ENCODE data around the gene NTM. TPM values are rescaled to one million over a fixed set of nuclear protein-coding genes. Genes with fewer than 3 reads are reported as not detected.

The NTM gene
- total RNA-seq, 1 experiment from 2014 or later = not detected

DNA sequence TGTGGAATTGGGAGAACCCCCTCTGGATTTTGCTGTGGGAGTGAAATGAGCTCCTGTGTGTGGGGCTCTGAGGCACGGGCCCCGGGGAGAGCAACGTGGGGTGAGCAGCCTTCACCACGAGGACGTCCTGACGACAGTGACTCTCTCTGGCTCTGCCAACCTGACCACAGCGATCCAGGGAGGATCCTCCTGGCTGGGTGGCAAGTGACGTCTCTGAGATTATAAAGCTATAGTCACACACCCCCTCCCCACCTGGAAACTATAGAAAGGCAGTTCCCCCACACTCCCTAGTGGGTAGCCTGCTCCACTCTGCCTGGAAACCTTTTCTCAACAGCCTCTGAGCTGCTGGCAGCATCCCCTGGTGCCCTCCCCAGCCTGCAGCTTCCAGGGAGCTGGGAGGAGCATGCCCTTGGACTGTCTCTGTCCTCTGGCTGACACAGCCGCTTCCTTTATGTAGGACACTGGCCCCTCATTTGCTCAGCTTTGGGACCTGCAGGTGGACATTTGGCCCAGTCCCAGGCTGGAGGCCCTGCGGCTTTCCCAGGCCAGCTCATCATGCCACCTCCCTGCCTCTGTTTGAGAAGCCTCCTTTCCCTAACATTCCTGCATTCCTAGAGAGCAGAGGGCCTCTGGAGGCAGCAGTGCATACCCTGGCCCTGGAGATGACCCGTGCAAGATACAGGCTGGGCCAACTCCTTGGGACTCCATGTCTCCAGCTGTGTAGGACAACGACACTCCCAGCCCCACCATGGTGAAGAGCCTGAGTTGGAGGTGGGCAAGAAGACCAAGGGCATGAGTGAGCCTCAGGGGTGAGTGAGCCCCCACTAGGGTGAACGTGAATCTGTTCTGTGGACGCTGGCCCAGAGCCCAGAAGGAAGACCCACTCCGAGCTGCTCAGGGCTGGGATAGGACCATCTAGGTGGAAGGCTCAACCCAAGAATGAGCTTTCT lies 314.0 kb downstream of the NTM start:
- Histone ChIP-seq H3K9me2 (ENCODE audit: insufficient read depth) (no peaks in the 10 kb centered on the region), H3K27ac (ENCODE audit: low read depth, low read length) (no peak overlapping the region), H3K4me2 (ENCODE audit: low read length) (no peak overlapping the region), H3K79me2 (ENCODE audit: insufficient read depth, low read length) (no peaks in the 10 kb centered on the region), H4K20me1 (ENCODE audit: insufficient read depth) (no peaks in the 10 kb centered on the region), H3K36me3 (ENCODE audit: control insufficient read depth in 1 of 2, insufficient read depth in 2 of 2, low read length in 2 of 2) (no peaks in the 10 kb centered on the region), H3K9me3 (ENCODE audit: control insufficient read depth in 1 of 2, insufficient read depth in 1 of 2, low read depth in 1 of 2, low read length in 2 of 2) (no peaks in the 10 kb centered on the region), H3K4me1 (ENCODE audit: control insufficient read depth in 1 of 2, insufficient read depth in 2 of 2, low read length in 2 of 2) (no peaks in the 10 kb centered on the region), H2AFZ (ENCODE audit: low read depth, low read length, poor library complexity, severe bottlenecking) (no peak overlapping the region), H3K9ac (ENCODE audit: low read length) (no peak overlapping the region), H3K4me3 (replicated peaks in 1 of 2; ENCODE audit: low read depth in 1 of 2, low read length in 2 of 2) (no peak overlapping the region), H3K27me3 (ENCODE audit: insufficient read depth, low read length) (no peaks in the 10 kb centered on the region)
- POLR2A ChIA-PET = no interaction called here
- CTCF ChIA-PET = no interaction called here
- DNase-seq (ENCODE audit: low read depth, low spot score) (no peak), ATAC-seq (no peak)
- RAD21 ChIA-PET (ENCODE audit: low non-redundant PET in 1 of 2, low total read pairs in 2 of 2, uncharacterized antibody in 2 of 2, unreplicated experiment in 2 of 2) = no interaction called here
- BruUV-seq (replicated peaks) = no TSS peak
- intact Hi-C loops (cut with micrococcal nuclease) = no loop called here
- no peak for TF ChIP-seq CBX3 (IDR thresholded peaks at IDR 0.05; ENCODE audit: low read depth)

- ATAC-seq (no peak), DNase-seq (ENCODE audit: low read depth, low spot score) (no peak)
- RAD21 ChIA-PET (ENCODE audit: low non-redundant PET in 1 of 2, low total read pairs in 2 of 2, uncharacterized antibody in 2 of 2, unreplicated experiment in 2 of 2) = no interaction called here
- H3K9ac ChIP-seq (ENCODE audit: low read length) = no peak overlapping the region
- H3K4me2 ChIP-seq (ENCODE audit: low read length) = no peak overlapping the region
- no peak overlapping the region for H3K27ac ChIP-seq (ENCODE audit: low read depth, low read length)
- no peak overlapping the region for H3K4me3 ChIP-seq (replicated peaks in 1 of 2; ENCODE audit: low read depth in 1 of 2, low read length in 2 of 2)
- no peaks in the 10 kb centered on the region for H3K27me3 ChIP-seq (ENCODE audit: insufficient read depth, low read length)
- BruUV-seq (replicated peaks) = no TSS peak
- no peaks in the 10 kb centered on the region for H3K36me3 ChIP-seq (ENCODE audit: control insufficient read depth in 1 of 2, insufficient read depth in 2 of 2, low read length in 2 of 2)
- intact Hi-C loops (cut with micrococcal nuclease) = no loop called here
- CTCF ChIA-PET = no interaction called here
- no peak overlapping the region for H2AFZ ChIP-seq (ENCODE audit: low read depth, low read length, poor library complexity, severe bottlenecking)
- no peaks in the 10 kb centered on the region for H4K20me1 ChIP-seq (ENCODE audit: insufficient read depth)
- no peaks in the 10 kb centered on the region for H3K4me1 ChIP-seq (ENCODE audit: control insufficient read depth in 1 of 2, insufficient read depth in 2 of 2, low read length in 2 of 2)
- POLR2A ChIA-PET = no interaction called here
- no peaks in the 10 kb centered on the region for H3K9me3 ChIP-seq (ENCODE audit: control insufficient read depth in 1 of 2, insufficient read depth in 1 of 2, low read depth in 1 of 2, low read length in 2 of 2)
- no peaks in the 10 kb centered on the region for H3K79me2 ChIP-seq (ENCODE audit: insufficient read depth, low read length)
- no peaks in the 10 kb centered on the region for H3K9me2 ChIP-seq (ENCODE audit: insufficient read depth)
- TF ChIP-seq, protein P1, sequence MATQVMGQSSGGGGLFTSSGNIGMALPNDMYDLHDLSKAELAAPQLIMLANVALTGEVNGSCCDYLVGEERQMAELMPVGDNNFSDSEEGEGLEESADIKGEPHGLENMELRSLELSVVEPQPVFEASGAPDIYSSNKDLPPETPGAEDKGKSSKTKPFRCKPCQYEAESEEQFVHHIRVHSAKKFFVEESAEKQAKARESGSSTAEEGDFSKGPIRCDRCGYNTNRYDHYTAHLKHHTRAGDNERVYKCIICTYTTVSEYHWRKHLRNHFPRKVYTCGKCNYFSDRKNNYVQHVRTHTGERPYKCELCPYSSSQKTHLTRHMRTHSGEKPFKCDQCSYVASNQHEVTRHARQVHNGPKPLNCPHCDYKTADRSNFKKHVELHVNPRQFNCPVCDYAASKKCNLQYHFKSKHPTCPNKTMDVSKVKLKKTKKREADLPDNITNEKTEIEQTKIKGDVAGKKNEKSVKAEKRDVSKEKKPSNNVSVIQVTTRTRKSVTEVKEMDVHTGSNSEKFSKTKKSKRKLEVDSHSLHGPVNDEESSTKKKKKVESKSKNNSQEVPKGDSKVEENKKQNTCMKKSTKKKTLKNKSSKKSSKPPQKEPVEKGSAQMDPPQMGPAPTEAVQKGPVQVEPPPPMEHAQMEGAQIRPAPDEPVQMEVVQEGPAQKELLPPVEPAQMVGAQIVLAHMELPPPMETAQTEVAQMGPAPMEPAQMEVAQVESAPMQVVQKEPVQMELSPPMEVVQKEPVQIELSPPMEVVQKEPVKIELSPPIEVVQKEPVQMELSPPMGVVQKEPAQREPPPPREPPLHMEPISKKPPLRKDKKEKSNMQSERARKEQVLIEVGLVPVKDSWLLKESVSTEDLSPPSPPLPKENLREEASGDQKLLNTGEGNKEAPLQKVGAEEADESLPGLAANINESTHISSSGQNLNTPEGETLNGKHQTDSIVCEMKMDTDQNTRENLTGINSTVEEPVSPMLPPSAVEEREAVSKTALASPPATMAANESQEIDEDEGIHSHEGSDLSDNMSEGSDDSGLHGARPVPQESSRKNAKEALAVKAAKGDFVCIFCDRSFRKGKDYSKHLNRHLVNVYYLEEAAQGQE (IDR thresholded peaks at IDR 0.05; ENCODE audit: low read depth) = no peak
- TF ChIP-seq ZFX (IDR thresholded peaks at IDR 0.05) = no peak
- no peak for TF ChIP-seq TCF7L2 (IDR thresholded peaks at IDR 0.05; ENCODE audit: borderline replicate concordance, extremely low read depth, insufficient read depth, insufficient read length)
- no peak for TF ChIP-seq ZNF274 (IDR thresholded peaks at IDR 0.05; ENCODE audit: low read depth, low read length)
- TF ChIP-seq CEBPB (IDR thresholded peaks at IDR 0.05; ENCODE audit: low read depth) = no peak
- no peak for TF ChIP-seq ZBTB33 (IDR thresholded peaks at IDR 0.05; ENCODE audit: extremely low read depth, insufficient replicate concordance, low read length)
- TF ChIP-seq EZH2phosphoT487 (IDR thresholded peaks at IDR 0.05; ENCODE audit: borderline replicate concordance) = no peak
- TF ChIP-seq JUND (IDR thresholded peaks at IDR 0.05) = no peak
- TF ChIP-seq EGR1 (IDR thresholded peaks at IDR 0.05; ENCODE audit: low read depth) = no peak
- TF ChIP-seq POLR2AphosphoS5 (IDR thresholded peaks at IDR 0.05; ENCODE audit: low read depth, low read length) = no peak
- no peak for TF ChIP-seq YY1 (IDR thresholded peaks at IDR 0.05; ENCODE audit: extremely low read depth, insufficient replicate concordance, low read depth, low read length)
- TF ChIP-seq SRF (IDR thresholded peaks at IDR 0.05; ENCODE audit: low read depth) = no peak
- TF ChIP-seq CBX3 (IDR thresholded peaks at IDR 0.05; ENCODE audit: low read depth) = no peak
- no peak for TF ChIP-seq RAD21 (IDR thresholded peaks at IDR 0.05; ENCODE audit: low read depth)
- TF ChIP-seq ELF1 (IDR thresholded peaks at IDR 0.05; ENCODE audit: borderline replicate concordance, low read depth) = no peak
Observed at GRCh38 chr11:131685206-131685605, 314.8 kb downstream of the NTM start.

Data from HCT116 (cell line).